ENCODE measurements around the gene NSUN5.
"Not testable (repeated sequence)": the region's sequence is repeated elsewhere in the genome, so short reads cannot be mapped to it uniquely, and the experiment has no call there.

The NSUN5 gene

GRCh38 chr7:73313521-73313906 is 4.9 kb upstream of the NSUN5 start:
- H3K27me3 ChIP-seq (replicated peaks; ENCODE audit: control insufficient read depth, insufficient read depth, low read length, poor library complexity, severe bottlenecking): no peaks in the 10 kb centered on the region
- H3K9me3 ChIP-seq (ENCODE audit: control insufficient read depth, low read length): no peaks in the 10 kb centered on the region
- H3K4me1 ChIP-seq (ENCODE audit: control insufficient read depth, insufficient read depth, low read length, poor library complexity, severe bottlenecking): peaks cover 3% of the 10 kb centered on the region

GRCh38 chr7:73312831-73313520 is 4.3 kb upstream of the NSUN5 start:
- H3K4me3 ChIP-seq (ENCODE audit: insufficient read depth, low read depth, low read length, poor library complexity, severe bottlenecking): no peak overlapping the region
- no peaks in the 10 kb centered on the region for H3K27me3 ChIP-seq (replicated peaks; ENCODE audit: control insufficient read depth, insufficient read depth, low read length, poor library complexity, severe bottlenecking)
- DNase-seq: no peak
- H3K9me3 ChIP-seq (ENCODE audit: control insufficient read depth, low read length): no peaks in the 10 kb centered on the region
- H3K27ac ChIP-seq (ENCODE audit: insufficient read depth, low read length, poor library complexity, severe bottlenecking): no peak overlapping the region
- H3K4me1 ChIP-seq (ENCODE audit: control insufficient read depth, insufficient read depth, low read length, poor library complexity, severe bottlenecking): peaks cover 4% of the 10 kb centered on the region
- H3K36me3 ChIP-seq (ENCODE audit: control insufficient read depth, insufficient read depth, low read length): no peaks in the 10 kb centered on the region

More at GRCh38 chr7:73313521-73313906, 4.9 kb upstream of the NSUN5 start:
- Histone ChIP-seq H3K36me3 (ENCODE audit: control insufficient read depth, insufficient read depth, low read length) (no peaks in the 10 kb centered on the region), H3K27ac (ENCODE audit: insufficient read depth, low read length, poor library complexity, severe bottlenecking) (no peak overlapping the region), H3K4me3 (ENCODE audit: insufficient read depth, low read depth, low read length, poor library complexity, severe bottlenecking) (no peak overlapping the region)
- DNase-seq: no peak

GRCh38 chr7:73311421-73311820 is 2.8 kb upstream of the NSUN5 start:
- not testable (repeated sequence) for H3K27me3 ChIP-seq (replicated peaks; ENCODE audit: control insufficient read depth, insufficient read depth, low read length, poor library complexity, severe bottlenecking); DNase-seq; H3K4me3 ChIP-seq (ENCODE audit: insufficient read depth, low read depth, low read length, poor library complexity, severe bottlenecking); H3K27ac ChIP-seq (ENCODE audit: insufficient read depth, low read length, poor library complexity, severe bottlenecking); H3K4me1 ChIP-seq (ENCODE audit: control insufficient read depth, insufficient read depth, low read length, poor library complexity, severe bottlenecking); H3K9me3 ChIP-seq (ENCODE audit: control insufficient read depth, low read length)
- peaks cover 12% of the 10 kb centered on the region for H3K36me3 ChIP-seq (ENCODE audit: control insufficient read depth, insufficient read depth, low read length)

- H3K27ac ChIP-seq (ENCODE audit: insufficient read depth, low read length, poor library complexity, severe bottlenecking): peak overlapping the region; percentile 58
- peaks cover 36% of the 10 kb centered on the region for H3K36me3 ChIP-seq (ENCODE audit: control insufficient read depth, insufficient read depth, low read length)
- H3K4me3 ChIP-seq (ENCODE audit: insufficient read depth, low read depth, low read length, poor library complexity, severe bottlenecking): peak overlapping the region; percentile 77
- no peak for DNase-seq
- H3K4me1 ChIP-seq (ENCODE audit: control insufficient read depth, insufficient read depth, low read length, poor library complexity, severe bottlenecking): peaks cover 9% of the 10 kb centered on the region
- H3K27me3 ChIP-seq (replicated peaks; ENCODE audit: control insufficient read depth, insufficient read depth, low read length, poor library complexity, severe bottlenecking): no peaks in the 10 kb centered on the region
- no peaks in the 10 kb centered on the region for H3K9me3 ChIP-seq (ENCODE audit: control insufficient read depth, low read length)
Measured at GRCh38 chr7:73308074-73308664, 457 bp downstream of the NSUN5 start.

GRCh38 chr7:73307436-73307835 is 1.2 kb downstream of the NSUN5 start:
- Histone ChIP-seq H3K4me3 (ENCODE audit: insufficient read depth, low read depth, low read length, poor library complexity, severe bottlenecking) (peak overlapping the region; percentile 77), H3K27me3 (replicated peaks; ENCODE audit: control insufficient read depth, insufficient read depth, low read length, poor library complexity, severe bottlenecking) (no peaks in the 10 kb centered on the region), H3K36me3 (ENCODE audit: control insufficient read depth, insufficient read depth, low read length) (peaks cover 37% of the 10 kb centered on the region), H3K9me3 (ENCODE audit: control insufficient read depth, low read length) (no peaks in the 10 kb centered on the region), H3K27ac (ENCODE audit: insufficient read depth, low read length, poor library complexity, severe bottlenecking) (no peak overlapping the region), H3K4me1 (ENCODE audit: control insufficient read depth, insufficient read depth, low read length, poor library complexity, severe bottlenecking) (peaks cover 9% of the 10 kb centered on the region)
- DNase-seq: no peak

- not testable (repeated sequence) for DNase-seq; H3K4me3 ChIP-seq (ENCODE audit: insufficient read depth, low read depth, low read length, poor library complexity, severe bottlenecking); H3K27ac ChIP-seq (ENCODE audit: insufficient read depth, low read length, poor library complexity, severe bottlenecking); H3K4me1 ChIP-seq (ENCODE audit: control insufficient read depth, insufficient read depth, low read length, poor library complexity, severe bottlenecking); H3K27me3 ChIP-seq (replicated peaks; ENCODE audit: control insufficient read depth, insufficient read depth, low read length, poor library complexity, severe bottlenecking); H3K9me3 ChIP-seq (ENCODE audit: control insufficient read depth, low read length)
- H3K36me3 ChIP-seq (ENCODE audit: control insufficient read depth, insufficient read depth, low read length): peaks cover 37% of the 10 kb centered on the region
Measured at GRCh38 chr7:73304612-73305387, 3.8 kb downstream of the NSUN5 start.

- Histone ChIP-seq H3K27ac (ENCODE audit: insufficient read depth, low read length, poor library complexity, severe bottlenecking) (no peak overlapping the region), H3K4me1 (ENCODE audit: control insufficient read depth, insufficient read depth, low read length, poor library complexity, severe bottlenecking) (peaks cover 6% of the 10 kb centered on the region), H3K9me3 (ENCODE audit: control insufficient read depth, low read length) (no peaks in the 10 kb centered on the region), H3K27me3 (replicated peaks; ENCODE audit: control insufficient read depth, insufficient read depth, low read length, poor library complexity, severe bottlenecking) (no peaks in the 10 kb centered on the region), H3K4me3 (ENCODE audit: insufficient read depth, low read depth, low read length, poor library complexity, severe bottlenecking) (no peak overlapping the region), H3K36me3 (ENCODE audit: control insufficient read depth, insufficient read depth, low read length) (peaks cover 37% of the 10 kb centered on the region)
- DNase-seq: no peak
Measured at GRCh38 chr7:73304071-73304470, 4.6 kb downstream of the NSUN5 start.

GRCh38 chr7:73303546-73303945 is 5.1 kb downstream of the NSUN5 start:
- Histone ChIP-seq H3K4me3 (ENCODE audit: insufficient read depth, low read depth, low read length, poor library complexity, severe bottlenecking) (no peak overlapping the region), H3K4me1 (ENCODE audit: control insufficient read depth, insufficient read depth, low read length, poor library complexity, severe bottlenecking) (peaks cover 6% of the 10 kb centered on the region), H3K27me3 (replicated peaks; ENCODE audit: control insufficient read depth, insufficient read depth, low read length, poor library complexity, severe bottlenecking) (no peaks in the 10 kb centered on the region), H3K9me3 (ENCODE audit: control insufficient read depth, low read length) (no peaks in the 10 kb centered on the region), H3K36me3 (ENCODE audit: control insufficient read depth, insufficient read depth, low read length) (peaks cover 37% of the 10 kb centered on the region), H3K27ac (ENCODE audit: insufficient read depth, low read length, poor library complexity, severe bottlenecking) (no peak overlapping the region)
- no peak for DNase-seq

GRCh38 chr7:73302846-73303245 is 5.8 kb downstream of the NSUN5 start:
- H3K27me3 ChIP-seq (replicated peaks; ENCODE audit: control insufficient read depth, insufficient read depth, low read length, poor library complexity, severe bottlenecking); H3K4me1 ChIP-seq (ENCODE audit: control insufficient read depth, insufficient read depth, low read length, poor library complexity, severe bottlenecking); H3K4me3 ChIP-seq (ENCODE audit: insufficient read depth, low read depth, low read length, poor library complexity, severe bottlenecking); H3K27ac ChIP-seq (ENCODE audit: insufficient read depth, low read length, poor library complexity, severe bottlenecking); H3K9me3 ChIP-seq (ENCODE audit: control insufficient read depth, low read length); DNase-seq: not testable (repeated sequence)
- H3K36me3 ChIP-seq (ENCODE audit: control insufficient read depth, insufficient read depth, low read length): peaks cover 37% of the 10 kb centered on the region

- H3K9me3 ChIP-seq (ENCODE audit: control insufficient read depth, low read length); DNase-seq; H3K27ac ChIP-seq (ENCODE audit: insufficient read depth, low read length, poor library complexity, severe bottlenecking); H3K4me1 ChIP-seq (ENCODE audit: control insufficient read depth, insufficient read depth, low read length, poor library complexity, severe bottlenecking); H3K27me3 ChIP-seq (replicated peaks; ENCODE audit: control insufficient read depth, insufficient read depth, low read length, poor library complexity, severe bottlenecking); H3K4me3 ChIP-seq (ENCODE audit: insufficient read depth, low read depth, low read length, poor library complexity, severe bottlenecking): not testable (repeated sequence)
- peaks cover 23% of the 10 kb centered on the region for H3K36me3 ChIP-seq (ENCODE audit: control insufficient read depth, insufficient read depth, low read length)
Measured at GRCh38 chr7:73301108-73301507, 7.5 kb downstream of the NSUN5 start.
